Sigmoid colon (tissue), 4 donors: Measurements from ENCODE around the gene BCAR3.

Source experiments
- POLR2A ChIP-seq, 2 donors: fragments of 450-650 bp; IDR thresholded peaks; one replicate each; pipeline ENCODE4 v1.6.1; 2016; ENCODE audit warnings: antibody characterized with exemption in 2 of 2, mild to moderate bottlenecking in 2 of 2, moderate library complexity in 2 of 2
- POLR2AphosphoS5 ChIP-seq, 4 donors: sonication (generic); formaldehyde crosslinking; IDR thresholded peaks; one replicate each; pipeline ENCODE4 v1.6.1; 2017; ENCODE audit warnings: antibody characterized with exemption in 4 of 4
- TF ChIP-seq, protein P1 (sequence below), 4 experiments: fragments of 450-650 bp in 3 of 4; fragments of 200-600 bp in 1 of 4; IDR thresholded peaks; one replicate each; pipeline ENCODE4 v1.5.1; 2016 to 2019; ENCODE audit warnings: antibody characterized with exemption in 4 of 4, mild to moderate bottlenecking in 3 of 4, moderate library complexity in 2 of 4

- TF ChIP-seq POLR2A (IDR thresholded peaks at IDR 0.05): no peak
- TF ChIP-seq POLR2AphosphoS5 (IDR thresholded peaks at IDR 0.05): no peak
- TF ChIP-seq, protein P1, sequence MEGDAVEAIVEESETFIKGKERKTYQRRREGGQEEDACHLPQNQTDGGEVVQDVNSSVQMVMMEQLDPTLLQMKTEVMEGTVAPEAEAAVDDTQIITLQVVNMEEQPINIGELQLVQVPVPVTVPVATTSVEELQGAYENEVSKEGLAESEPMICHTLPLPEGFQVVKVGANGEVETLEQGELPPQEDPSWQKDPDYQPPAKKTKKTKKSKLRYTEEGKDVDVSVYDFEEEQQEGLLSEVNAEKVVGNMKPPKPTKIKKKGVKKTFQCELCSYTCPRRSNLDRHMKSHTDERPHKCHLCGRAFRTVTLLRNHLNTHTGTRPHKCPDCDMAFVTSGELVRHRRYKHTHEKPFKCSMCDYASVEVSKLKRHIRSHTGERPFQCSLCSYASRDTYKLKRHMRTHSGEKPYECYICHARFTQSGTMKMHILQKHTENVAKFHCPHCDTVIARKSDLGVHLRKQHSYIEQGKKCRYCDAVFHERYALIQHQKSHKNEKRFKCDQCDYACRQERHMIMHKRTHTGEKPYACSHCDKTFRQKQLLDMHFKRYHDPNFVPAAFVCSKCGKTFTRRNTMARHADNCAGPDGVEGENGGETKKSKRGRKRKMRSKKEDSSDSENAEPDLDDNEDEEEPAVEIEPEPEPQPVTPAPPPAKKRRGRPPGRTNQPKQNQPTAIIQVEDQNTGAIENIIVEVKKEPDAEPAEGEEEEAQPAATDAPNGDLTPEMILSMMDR (IDR thresholded peaks at IDR 0.05): no peak
Measured at GRCh38 chr1:93546162-93546863, 135.3 kb downstream of the BCAR3 start.
